Naive thymus-derived CD4-positive, alpha-beta T cell (primary cell): ENCODE data around the gene PPP1R2. TPM values are rescaled to one million over a fixed set of nuclear protein-coding genes. Genes with fewer than 3 reads are reported as not detected.
A peak's percentile ranks its signal among the peaks of the same experiment; 100 is the strongest.

Experiments used
- ATAC-seq: fragments of 150-1000 bp; cut with Tn5 transposase; 2 replicates; pipeline ENCODE4 v1.10.0; 2021; ENCODE audit warnings: mild to moderate bottlenecking, moderate library complexity
- CTCF ChIA-PET: fragments of 350-600 bp; sonication (Branson Sonifier 250); formaldehyde crosslinking; loops from one replicate; lab custom pipeline; 2021; ENCODE audit warnings: antibody characterized with exemption; lab: Charles Lee
- POLR2A ChIA-PET: fragments of 350-600 bp; sonication (Branson Sonifier 250); formaldehyde crosslinking; loops from one replicate; lab custom pipeline; 2021; ENCODE audit warnings: antibody characterized with exemption, inconsistent platforms; lab: Charles Lee
- DNase-seq, 9 donors: peaks; one replicate each; pipeline versions ENCODE4 v3.0.0 to v3.0.0-alpha.2; 2020 to 2022; ENCODE audit warnings: mixed read lengths in 1 of 9
- H3K27ac ChIP-seq: one replicate; pipeline ENCODE4 v1.7.0; 2013; ENCODE audit warnings: mild to moderate bottlenecking, low read depth, low read length, moderate library complexity
- H3K27me3 ChIP-seq, 2 donors: one replicate each; pipeline ENCODE4 v1.7.0; 2013; ENCODE audit warnings: low read length in 2 of 2, mild to moderate bottlenecking in 2 of 2, moderate library complexity in 2 of 2; ENCODE audit not compliant: control insufficient read depth in 2 of 2, insufficient read depth in 2 of 2
- H3K36me3 ChIP-seq, 3 experiments: 1 replicate in 2 of 3; 2 replicates in 1 of 3; pipeline ENCODE4 v1.7.0; 2013; ENCODE audit warnings: low read length in 3 of 3, mild to moderate bottlenecking in 3 of 3, moderate library complexity in 1 of 3; ENCODE audit not compliant: insufficient read depth in 3 of 3, control insufficient read depth in 2 of 3
- H3K4me1 ChIP-seq, 2 donors: one replicate each; pipeline ENCODE4 v1.7.0; 2013; ENCODE audit warnings: low read length in 2 of 2, mild to moderate bottlenecking in 2 of 2, moderate library complexity in 1 of 2; ENCODE audit not compliant: control insufficient read depth in 2 of 2, insufficient read depth in 2 of 2
- H3K4me3 ChIP-seq: 2 replicates; pipeline ENCODE4 v1.7.0; 2013; ENCODE audit warnings: mild to moderate bottlenecking, low read length
- H3K9me3 ChIP-seq, 3 experiments: 1 replicate in 2 of 3; 2 replicates in 1 of 3; pipeline ENCODE4 v1.7.0; 2013; ENCODE audit warnings: low read length in 3 of 3; ENCODE audit not compliant: control insufficient read depth in 2 of 3
- H3K27ac Mint-ChIP-seq, 9 donors: one replicate each; pipeline ENCODE4 v1.8.0; 2020 to 2022; ENCODE audit warnings: mixed read lengths in 9 of 9, mild to moderate bottlenecking in 8 of 9, moderate library complexity in 5 of 9, inconsistent platforms in 2 of 9
- H3K27me3 Mint-ChIP-seq, 5 donors: one replicate each; pipeline ENCODE4 v1.8.0; 2021 to 2022; ENCODE audit warnings: mixed read lengths in 5 of 5, mild to moderate bottlenecking in 1 of 5
- H3K36me3 Mint-ChIP-seq, 5 donors: one replicate each; pipeline ENCODE4 v1.8.0; 2020 to 2022; ENCODE audit warnings: mixed read lengths in 5 of 5, mild to moderate bottlenecking in 3 of 5, inconsistent platforms in 1 of 5
- H3K4me1 Mint-ChIP-seq, 7 donors: one replicate each; pipeline ENCODE4 v1.8.0; 2020 to 2022; ENCODE audit warnings: mixed read lengths in 7 of 7, mild to moderate bottlenecking in 3 of 7, inconsistent platforms in 1 of 7
- H3K4me3 Mint-ChIP-seq, 10 donors: one replicate each; pipeline ENCODE4 v1.8.0; 2020 to 2022; ENCODE audit warnings: mild to moderate bottlenecking in 10 of 10, mixed read lengths in 10 of 10, moderate library complexity in 6 of 10, inconsistent platforms in 2 of 10
- H3K9me3 Mint-ChIP-seq, 11 donors: one replicate each; pipeline ENCODE4 v1.8.0; 2020 to 2022; ENCODE audit warnings: mixed read lengths in 11 of 11, mild to moderate bottlenecking in 4 of 11, inconsistent platforms in 1 of 11, moderate library complexity in 1 of 11
- intact Hi-C, 2 donors: fragments of 100-400 bp; cut with micrococcal nuclease; formaldehyde crosslinking; loops; one replicate each; pipeline ENCODE4 v1.15.1; 2023
- polyA plus RNA-seq, 2 donors: library from polyadenylated mRNA; unstranded; fragments of 300-500 nt; fragmentation: Illumina TruSeq; gene quantifications; one replicate each; pipeline ENCODE4 v1.2.3, GENCODE V29; 2021
- total RNA-seq, 6 experiments: library from RNA in 5 of 6; stranded (reverse) in 5 of 6; gene quantifications; 1 replicate in 5 of 6; 2 replicates in 1 of 6; pipeline ENCODE4 v1.2.3 and lab custom pipeline; 2021 to 2026

PPP1R2 gene
- total and polyA plus RNA-seq, 7 experiments from 2014 or later: 76.1 to 329 (median 157) TPM

- ChIA-PET POLR2A (no interaction called here), CTCF (interaction anchor here (1.5 kb wide), 1 partner anchor 25 kb away, joined by 6 read pairs; no protein-coding TSS in a partner anchor)
- H3K9me3 ChIP-seq: no peaks in the 10 kb centered on the region
- Mint-ChIP-seq H3K9me3 (peaks cover 0 to 2% (median 0%) of the 10 kb centered on the region in 11 donors), H3K27me3 (no peaks in the 10 kb centered on the region), H3K4me1 (peaks cover 50 to 92% (median 86%) of the 10 kb centered on the region in 7 donors), H3K36me3 (peaks cover 0 to 3% (median 0%) of the 10 kb centered on the region in 5 donors), H3K4me3 (peak overlapping the region; percentile 63 to 98 (median 81)), H3K27ac (peak overlapping the region; percentile 57 to 99 (median 97))
- H3K4me1 ChIP-seq: peaks cover 75 to 79% of the 10 kb centered on the region in 2 donors
- H3K4me3 ChIP-seq: peak overlapping the region; percentile 46
- H3K27me3 ChIP-seq: no peaks in the 10 kb centered on the region
- ATAC-seq (no peak), DNase-seq (no peak)
- peak overlapping the region; percentile 69 for H3K27ac ChIP-seq
- peaks cover 0 to 2% (median 0%) of the 10 kb centered on the region in 3 experiments for H3K36me3 ChIP-seq
- intact Hi-C loops: loop anchor here in 1 of 2 donors (10.0 kb wide), 2 partner anchors 1063 to 1197 kb away; partner anchors contain the start of gene ATP13A3
Observed at GRCh38 chr3:195548006-195548405, 4.9 kb upstream of the PPP1R2 start.

DNA sequence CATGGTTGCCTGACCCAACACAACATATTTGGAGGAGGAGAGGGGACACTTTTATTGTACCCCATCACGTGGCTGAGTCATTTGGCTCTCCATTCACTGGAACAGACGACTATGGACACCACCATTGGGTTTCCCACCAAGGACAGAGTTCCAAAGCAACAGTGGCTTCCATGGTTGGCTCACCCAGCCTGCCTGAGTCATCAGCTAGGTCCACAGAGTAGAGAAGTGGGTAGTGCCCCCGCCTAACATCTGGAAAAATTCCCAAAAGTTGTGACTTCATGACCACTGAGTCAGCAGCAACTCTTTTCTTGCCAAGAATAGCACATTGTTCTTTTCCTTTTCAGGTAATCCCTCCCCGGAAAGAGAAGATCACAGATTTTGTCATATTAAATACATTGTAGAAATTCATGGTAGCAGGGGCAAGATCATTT lies 3.0 kb upstream of the PPP1R2 start:
- ChIA-PET CTCF (interaction anchor here (1.0 to 2.1 kb wide), 4 partner anchors 8 to 276 kb away, joined by 3 to 10 read pairs (median 4); no protein-coding TSS in a partner anchor), POLR2A (interaction anchor here (0.6 to 10.9 kb wide), 8 partner anchors 8 to 304 kb away, joined by 3 to 224 read pairs (median 4); partner anchors contain the start of gene XXYLT1)
- H3K4me1 ChIP-seq: peaks cover 56 to 66% of the 10 kb centered on the region in 2 donors
- no peaks in the 10 kb centered on the region for H3K9me3 ChIP-seq
- H3K36me3 Mint-ChIP-seq: peaks cover 0 to 8% (median under 1%) of the 10 kb centered on the region in 5 donors
- peak in 2 of 9 donors; percentile 33 to 38 for DNase-seq
- H3K27me3 Mint-ChIP-seq: no peaks in the 10 kb centered on the region
- intact Hi-C loops: loop anchor here in 1 of 2 donors (10.0 kb wide), 2 partner anchors 1061 to 1199 kb away; partner anchors contain the start of gene ATP13A3
- H3K4me3 Mint-ChIP-seq: peak overlapping the region; percentile 89 to 98 (median 93)
- H3K9me3 Mint-ChIP-seq: peaks cover 0 to 2% (median 0%) of the 10 kb centered on the region in 11 donors
- peaks cover 44 to 73% (median 69%) of the 10 kb centered on the region in 7 donors for H3K4me1 Mint-ChIP-seq
- peak overlapping the region; percentile 46 for H3K4me3 ChIP-seq
- H3K27ac ChIP-seq: peak overlapping the region; percentile 52
- peak overlapping the region; percentile 89 to 99 (median 97) for H3K27ac Mint-ChIP-seq
- peaks cover 0 to 9% (median 0%) of the 10 kb centered on the region in 3 experiments for H3K36me3 ChIP-seq
- H3K27me3 ChIP-seq: no peaks in the 10 kb centered on the region
- ATAC-seq: no peak

GRCh38 chr3:195544634-195545033 lies 1.5 kb upstream of the PPP1R2 start:
- Mint-ChIP-seq H3K36me3 (peaks cover 0 to 16% (median 13%) of the 10 kb centered on the region in 5 donors), H3K27ac (peak overlapping the region; percentile 92 to 99 (median 97)), H3K4me3 (peak overlapping the region; percentile 89 to 98 (median 93)), H3K27me3 (no peaks in the 10 kb centered on the region), H3K9me3 (peaks cover 0 to 2% (median 0%) of the 10 kb centered on the region in 11 donors), H3K4me1 (peaks cover 48 to 73% (median 69%) of the 10 kb centered on the region in 7 donors)
- Histone ChIP-seq H3K4me1 (peaks cover 49 to 66% of the 10 kb centered on the region in 2 donors), H3K27ac (peak overlapping the region; percentile 98), H3K36me3 (peaks cover 0 to 13% (median 6%) of the 10 kb centered on the region in 3 experiments), H3K27me3 (no peaks in the 10 kb centered on the region), H3K4me3 (peak overlapping the region; percentile 63), H3K9me3 (no peaks in the 10 kb centered on the region)
- intact Hi-C loops: loop anchor here (5.0 to 10.0 kb wide), 3 partner anchors 872 to 1200 kb away; partner anchors contain the start of genes LSG1 (in 2 of the 2) and ATP13A3 (in 1 of the 2)
- ChIA-PET CTCF (interaction anchor here (0.7 to 3.5 kb wide), 4 partner anchors 10 to 22 kb away, joined by 3 to 14 read pairs (median 6); no protein-coding TSS in a partner anchor), POLR2A (interaction anchor here (3.2 to 10.9 kb wide), 3 partner anchors 9 to 21 kb away, joined by 21 to 224 read pairs (median 37); no protein-coding TSS in a partner anchor)
- no peak for DNase-seq
- ATAC-seq: no peak

GRCh38 chr3:195544230-195544536 lies 1.1 kb upstream of the PPP1R2 start:
- Histone ChIP-seq H3K36me3 (peaks cover 0 to 13% (median 6%) of the 10 kb centered on the region in 3 experiments), H3K27ac (peak overlapping the region; percentile 98)
- CTCF ChIA-PET: interaction anchor here (0.7 to 3.5 kb wide), 3 partner anchors 11 to 21 kb away, joined by 3 to 14 read pairs (median 3); no protein-coding TSS in a partner anchor

DNA sequence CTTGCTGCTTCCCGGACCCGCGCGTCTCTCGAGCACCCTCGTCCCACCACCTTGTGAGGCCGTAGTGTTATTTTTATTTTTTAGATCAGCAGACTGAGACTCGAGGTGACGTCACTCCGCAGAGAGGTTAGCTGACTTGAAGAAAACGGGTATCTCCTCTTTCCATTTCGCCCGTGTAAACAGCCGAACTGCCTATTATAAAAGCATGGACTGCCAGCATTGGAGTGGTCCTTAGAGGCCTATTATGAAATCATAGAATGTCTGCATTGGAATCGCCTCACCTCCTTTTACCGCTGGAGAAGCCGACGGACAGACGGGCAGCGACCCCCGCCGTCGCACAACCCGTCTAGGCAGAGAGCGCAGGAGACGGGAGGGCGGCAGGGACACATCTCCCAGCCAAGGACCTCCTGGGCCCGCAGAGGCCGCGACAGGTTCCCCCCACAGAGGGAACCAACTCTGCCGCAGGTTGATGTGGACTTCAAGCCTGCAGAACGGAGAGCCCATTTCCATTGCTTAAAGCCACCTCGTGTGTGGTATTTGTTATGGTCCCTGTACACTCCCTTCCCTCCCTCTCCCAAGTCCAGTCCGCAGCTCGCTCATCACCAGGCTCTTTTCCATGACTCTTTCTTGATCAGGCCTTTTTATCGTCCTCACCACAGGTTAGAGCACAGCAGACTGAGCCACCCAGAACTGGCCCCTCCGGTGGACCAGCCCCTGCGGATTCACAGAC lies 540 bp upstream of the PPP1R2 start:
- peak in 1 of 9 donors; percentile 35 for DNase-seq

More at GRCh38 chr3:195544230-195544536, 1.1 kb upstream of the PPP1R2 start:
- H3K27me3 ChIP-seq: no peaks in the 10 kb centered on the region
- H3K4me3 Mint-ChIP-seq: peak overlapping the region; percentile 89 to 98 (median 93)
- peaks cover 53 to 77% (median 73%) of the 10 kb centered on the region in 7 donors for H3K4me1 Mint-ChIP-seq
- H3K36me3 Mint-ChIP-seq: peaks cover 0 to 21% (median 17%) of the 10 kb centered on the region in 5 donors
- ATAC-seq (no peak), DNase-seq (no peak)
- H3K9me3 ChIP-seq: no peaks in the 10 kb centered on the region
- POLR2A ChIA-PET: interaction anchor here (3.2 to 10.9 kb wide), 3 partner anchors 10 to 21 kb away, joined by 21 to 224 read pairs (median 37); no protein-coding TSS in a partner anchor
- H3K27ac Mint-ChIP-seq: peak overlapping the region; percentile 92 to 99 (median 97)
- intact Hi-C loops: loop anchor here (5.0 to 10.0 kb wide), 3 partner anchors 872 to 1201 kb away; partner anchors contain the start of genes LSG1 (in 2 of the 2) and ATP13A3 (in 1 of the 2)
- H3K4me3 ChIP-seq: peak overlapping the region; percentile 63
- H3K9me3 Mint-ChIP-seq: peaks cover 0 to 2% (median 0%) of the 10 kb centered on the region in 11 donors
- H3K4me1 ChIP-seq: peaks cover 49 to 66% of the 10 kb centered on the region in 2 donors
- H3K27me3 Mint-ChIP-seq: no peaks in the 10 kb centered on the region

More for the DNA sequence above, 540 bp upstream of the PPP1R2 start:
- Histone ChIP-seq H3K27me3 (no peaks in the 10 kb centered on the region), H3K27ac (peak overlapping the region; percentile 98), H3K36me3 (peaks cover 0 to 13% (median 6%) of the 10 kb centered on the region in 3 experiments), H3K9me3 (no peaks in the 10 kb centered on the region), H3K4me3 (peak overlapping the region; percentile 63), H3K4me1 (peaks cover 45 to 66% of the 10 kb centered on the region in 2 donors)
- peaks cover 0 to 2% (median 0%) of the 10 kb centered on the region in 11 donors for H3K9me3 Mint-ChIP-seq
- intact Hi-C loops: loop anchor here (1.0 to 10.0 kb wide), 11 partner anchors 13 to 1201 kb away; partner anchors contain the start of genes ACAP2 (in 2 of the 2), ATP13A3 (in 2 of the 2), LSG1 (in 2 of the 2) and XXYLT1 (in 2 of the 2)
- peak overlapping the region; percentile 89 to 98 (median 93) for H3K4me3 Mint-ChIP-seq
- peaks cover 0 to 26% (median 20%) of the 10 kb centered on the region in 5 donors for H3K36me3 Mint-ChIP-seq
- POLR2A ChIA-PET: interaction anchor here (0.7 to 10.9 kb wide), 11 partner anchors 10 to 871 kb away, joined by 3 to 224 read pairs (median 12); partner anchors contain the start of genes ACAP2, LSG1, TNK2 and XXYLT1
- ATAC-seq: peak; percentile 1
- peak overlapping the region; percentile 92 to 99 (median 97) for H3K27ac Mint-ChIP-seq
- CTCF ChIA-PET: interaction anchor here (0.6 to 3.5 kb wide), 6 partner anchors 11 to 357 kb away, joined by 3 to 14 read pairs (median 3); partner anchors contain the start of gene XXYLT1
- peaks cover 53 to 77% (median 74%) of the 10 kb centered on the region in 7 donors for H3K4me1 Mint-ChIP-seq
- no peaks in the 10 kb centered on the region for H3K27me3 Mint-ChIP-seq
